ENCODE data around the gene MKRN2OS. TPM values are rescaled to one million over a fixed set of nuclear protein-coding genes. Genes with fewer than 3 reads are reported as not detected.
A peak's percentile ranks its signal among the peaks of the same experiment; 100 is the strongest.

The MKRN2OS gene, protein sequence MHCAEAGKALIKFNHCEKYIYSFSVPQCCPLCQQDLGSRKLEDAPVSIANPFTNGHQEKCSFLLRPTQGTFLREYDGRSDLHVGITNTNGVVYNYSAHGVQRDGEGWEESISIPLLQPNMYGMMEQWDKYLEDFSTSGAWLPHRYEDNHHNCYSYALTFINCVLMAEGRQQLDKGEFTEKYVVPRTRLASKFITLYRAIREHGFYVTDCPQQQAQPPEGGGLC
- 1 to 10 TPM in 2 of 3 donors, not detected in 1; 1.0 to 3.6 TPM for total RNA-seq

DNA sequence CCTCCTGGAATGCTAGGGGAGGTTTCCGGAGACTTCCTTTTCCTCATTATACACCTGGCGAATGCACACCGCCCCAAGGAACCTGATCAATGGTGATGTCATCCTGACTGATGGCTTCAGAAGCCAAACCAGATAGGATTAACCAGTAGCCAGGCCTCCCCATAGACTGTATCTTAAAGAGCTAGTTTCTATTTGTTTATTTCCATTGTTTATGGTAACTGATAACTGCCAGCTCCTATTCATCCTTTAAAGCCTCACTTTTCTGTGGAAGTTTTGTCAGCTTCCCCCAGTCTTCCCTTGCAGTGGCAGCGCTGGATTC lies at the start of gene MKRN2OS:
Gene MKRN2OS (minus strand): TSS at position 27 of the 319 bp plus-strand sequence. CDS start 35 bp downstream, outside the sequence.
- intact Hi-C loops (cut with DNase I; ENCODE audit: low total_unique reads): loop anchor here (5.0 kb wide), 1 partner anchor 498 kb away; no protein-coding TSS in a partner anchor
- Histone ChIP-seq H3K9me3 (no peaks in the 10 kb centered on the region), H3K27me3 (no peaks in the 10 kb centered on the region), H3K4me1 (no peaks in the 10 kb centered on the region), H3K27ac (peak within 1 kb of the TSS; percentile 48 to 58), H3K4me3 (peak within 1 kb of the TSS in 2 of 3 donors; percentile 37 to 60), H3K36me3 (no peaks in the 10 kb centered on the region)
- DNase-seq (ENCODE audit: low spot score in 2 of 2): peak; percentile 42 to 61
- no peak for TF ChIP-seq POLR2AphosphoS5 (IDR thresholded peaks at IDR 0.05)
- TF ChIP-seq POLR2A (IDR thresholded peaks at IDR 0.05): no peak
- no peak for TF ChIP-seq CTCF (IDR thresholded peaks at IDR 0.05)

DNA sequence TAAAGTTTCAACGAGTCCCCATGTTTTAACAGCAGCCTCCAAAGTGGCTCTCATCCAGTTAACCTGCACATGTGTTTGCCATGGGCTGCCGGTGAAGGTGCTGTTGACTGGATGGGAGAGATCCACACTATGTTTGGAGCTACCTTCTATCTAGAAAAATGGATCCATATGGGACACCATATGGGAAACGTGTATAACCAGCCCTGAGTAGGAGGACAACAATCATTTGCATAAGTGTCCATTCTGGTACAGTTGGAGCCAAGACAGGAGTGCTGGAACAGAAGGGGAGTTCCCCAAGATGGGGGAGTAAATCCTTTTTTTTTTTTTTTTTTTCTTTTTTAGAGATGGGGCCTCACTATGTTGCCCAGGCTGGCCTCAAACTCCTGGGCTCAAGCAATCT lies 48.2 kb upstream of the MKRN2OS start:
- intact Hi-C loops (cut with DNase I; ENCODE audit: low total_unique reads): loop anchor here (2.0 kb wide), 1 partner anchor 15 kb away; no protein-coding TSS in a partner anchor
- Histone ChIP-seq H3K27me3 (no peaks in the 10 kb centered on the region), H3K9me3 (no peaks in the 10 kb centered on the region), H3K36me3 (peaks cover 12% of the 10 kb centered on the region), H3K27ac (no peak overlapping the region), H3K4me1 (no peaks in the 10 kb centered on the region), H3K4me3 (no peak overlapping the region)
- TF ChIP-seq CTCF (IDR thresholded peaks at IDR 0.05) (no peak), POLR2A (IDR thresholded peaks at IDR 0.05) (no peak), POLR2AphosphoS5 (IDR thresholded peaks at IDR 0.05) (no peak)
- DNase-seq (ENCODE audit: low spot score in 2 of 2): no peak

DNA sequence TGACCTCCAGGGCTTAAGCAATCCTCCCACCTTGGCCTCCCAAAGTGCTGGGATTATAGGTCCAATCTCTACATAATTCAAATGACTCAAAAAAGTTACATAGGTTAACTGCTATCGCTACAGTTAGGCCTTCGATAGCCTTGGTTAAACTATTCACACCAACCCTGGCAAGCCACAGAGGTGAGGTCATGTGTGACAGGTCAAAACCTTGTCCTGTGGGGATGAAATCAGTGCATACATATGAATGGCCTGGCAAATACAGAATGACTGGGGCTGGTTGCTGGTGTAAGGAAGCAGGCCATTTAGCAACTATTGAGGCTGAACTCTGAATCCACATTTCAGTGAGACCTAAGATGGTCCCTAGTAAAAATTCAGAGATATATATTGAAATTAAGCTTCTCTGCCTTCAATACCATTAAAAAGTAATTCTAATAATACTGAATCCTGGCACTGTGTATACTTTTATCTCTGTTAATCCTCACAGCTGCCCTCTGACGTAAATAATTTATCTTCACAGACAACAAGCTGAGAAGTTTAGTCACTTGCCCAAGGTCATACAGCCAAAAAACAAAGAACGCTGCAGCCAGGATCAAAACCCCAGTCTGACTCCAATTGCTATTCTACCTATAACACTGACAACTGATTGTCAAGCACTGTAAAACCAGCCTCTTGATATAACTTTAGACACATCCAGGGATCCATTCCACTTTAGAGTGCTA lies 46.9 kb upstream of the MKRN2OS start:
- intact Hi-C loops (cut with DNase I; ENCODE audit: low total_unique reads): loop anchor here (2.0 kb wide), 1 partner anchor 17 kb away; no protein-coding TSS in a partner anchor
- Histone ChIP-seq H3K4me1 (no peaks in the 10 kb centered on the region), H3K4me3 (no peak overlapping the region), H3K27me3 (no peaks in the 10 kb centered on the region), H3K27ac (no peak overlapping the region), H3K36me3 (peaks cover 13% of the 10 kb centered on the region), H3K9me3 (no peaks in the 10 kb centered on the region)
- DNase-seq (ENCODE audit: low spot score in 2 of 2): no peak
- no peak for TF ChIP-seq POLR2A (IDR thresholded peaks at IDR 0.05)
- no peak for TF ChIP-seq CTCF (IDR thresholded peaks at IDR 0.05)
- TF ChIP-seq POLR2AphosphoS5 (IDR thresholded peaks at IDR 0.05): no peak

DNA sequence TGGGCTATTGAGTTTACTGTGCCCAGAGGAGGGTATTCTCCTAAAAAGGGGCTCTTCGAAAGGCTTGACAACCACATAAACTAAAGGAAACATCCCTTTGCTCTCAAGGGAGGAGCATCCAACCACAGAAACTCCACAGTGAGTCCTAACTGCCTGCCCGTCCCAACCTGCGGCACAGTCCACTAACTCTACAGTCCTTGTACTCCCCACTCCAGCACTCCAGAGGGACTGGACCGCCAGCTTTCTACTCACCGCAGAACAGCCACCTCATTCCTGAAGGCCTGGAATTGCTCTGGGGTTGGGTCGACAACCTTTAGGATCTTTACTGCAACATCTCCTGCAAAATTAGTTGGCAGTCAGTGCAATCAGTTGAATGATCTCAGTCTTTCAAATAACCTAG lies 46.2 kb upstream of the MKRN2OS start:
- Histone ChIP-seq H3K4me3 (no peak overlapping the region), H3K36me3 (peaks cover 13% of the 10 kb centered on the region)

More for the DNA sequence above, 46.2 kb upstream of the MKRN2OS start:
- Histone ChIP-seq H3K4me1 (no peaks in the 10 kb centered on the region), H3K27ac (no peak overlapping the region), H3K9me3 (no peaks in the 10 kb centered on the region), H3K27me3 (no peaks in the 10 kb centered on the region)
- no peak for DNase-seq (ENCODE audit: low spot score in 2 of 2)
- no peak for TF ChIP-seq POLR2AphosphoS5 (IDR thresholded peaks at IDR 0.05)
- no peak for TF ChIP-seq POLR2A (IDR thresholded peaks at IDR 0.05)
- TF ChIP-seq CTCF (IDR thresholded peaks at IDR 0.05): no peak
- intact Hi-C loops (cut with DNase I; ENCODE audit: low total_unique reads): no loop called here

All from breast epithelium (tissue), 4 donors.